LNCaP clone FGC (cell line): ENCODE results near the gene MRPL58.
"Not testable (repeated sequence)": the region's sequence is repeated elsewhere in the genome, so short reads cannot be mapped to it uniquely, and the experiment has no call there.

Experiments
- DNase-seq: peaks from one replicate; pipeline ENCODE4 v3.0.0-alpha.2; 2011; ENCODE audit warnings: low read depth
- H3K4me3 ChIP-seq: 2 replicates; pipeline ENCODE4 v1.5.1; 2011; ENCODE audit warnings: mild to moderate bottlenecking, low read depth, low read length, control low read depth
- TF ChIP-seq, protein P1 (sequence below): IDR thresholded peaks from 2 replicates; pipeline ENCODE4 v1.5.1; 2012; ENCODE audit warnings: mild to moderate bottlenecking; ENCODE audit not compliant: control insufficient read depth, insufficient read depth; ENCODE audit errors: extremely low read depth

The MRPL58 gene

DNA sequence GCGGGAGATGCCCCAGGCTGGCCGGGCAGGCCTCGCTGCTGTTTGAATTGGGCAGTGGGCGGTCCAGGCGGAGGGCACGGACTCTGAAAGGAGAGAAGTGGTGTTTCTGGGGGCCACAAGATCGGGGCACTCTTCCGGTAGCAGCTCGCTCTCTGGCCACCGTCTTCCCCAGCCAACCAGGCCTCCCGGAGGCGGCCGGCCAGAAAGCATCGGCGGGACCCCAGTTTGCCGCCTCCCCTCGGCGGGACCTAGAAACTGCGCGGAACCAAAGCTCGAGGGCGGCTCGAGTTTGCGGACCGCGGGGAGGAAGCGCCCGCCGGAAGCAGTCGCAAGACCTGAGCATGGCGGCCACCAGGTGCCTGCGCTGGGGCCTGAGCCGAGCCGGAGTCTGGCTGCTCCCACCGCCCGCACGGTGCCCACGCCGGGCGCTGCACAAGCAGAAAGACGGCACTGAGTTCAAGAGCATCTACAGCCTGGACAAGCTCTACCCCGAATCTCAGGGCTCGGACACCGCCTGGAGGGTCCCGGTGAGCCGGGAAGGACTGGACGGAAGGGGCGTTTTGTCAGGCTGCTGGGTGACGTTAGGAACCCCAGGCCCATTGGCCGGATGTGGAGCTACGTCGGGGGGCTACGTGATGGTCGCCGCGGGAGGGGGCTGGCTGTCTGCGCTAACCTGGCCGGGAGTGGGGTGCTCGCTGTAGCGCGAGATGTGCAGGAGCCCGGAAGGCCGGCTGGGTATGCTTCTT, at the start of gene MRPL58:
Gene MRPL58, plus strand, starts transcription at position 325 of the 746 bp plus-strand sequence. Its CDS starts 17 bp downstream, at position 342.
- peak; percentile 35 for DNase-seq
- H3K4me3 ChIP-seq, result peak within 1 kb of the TSS; percentile 85
- TF ChIP-seq, protein P1, sequence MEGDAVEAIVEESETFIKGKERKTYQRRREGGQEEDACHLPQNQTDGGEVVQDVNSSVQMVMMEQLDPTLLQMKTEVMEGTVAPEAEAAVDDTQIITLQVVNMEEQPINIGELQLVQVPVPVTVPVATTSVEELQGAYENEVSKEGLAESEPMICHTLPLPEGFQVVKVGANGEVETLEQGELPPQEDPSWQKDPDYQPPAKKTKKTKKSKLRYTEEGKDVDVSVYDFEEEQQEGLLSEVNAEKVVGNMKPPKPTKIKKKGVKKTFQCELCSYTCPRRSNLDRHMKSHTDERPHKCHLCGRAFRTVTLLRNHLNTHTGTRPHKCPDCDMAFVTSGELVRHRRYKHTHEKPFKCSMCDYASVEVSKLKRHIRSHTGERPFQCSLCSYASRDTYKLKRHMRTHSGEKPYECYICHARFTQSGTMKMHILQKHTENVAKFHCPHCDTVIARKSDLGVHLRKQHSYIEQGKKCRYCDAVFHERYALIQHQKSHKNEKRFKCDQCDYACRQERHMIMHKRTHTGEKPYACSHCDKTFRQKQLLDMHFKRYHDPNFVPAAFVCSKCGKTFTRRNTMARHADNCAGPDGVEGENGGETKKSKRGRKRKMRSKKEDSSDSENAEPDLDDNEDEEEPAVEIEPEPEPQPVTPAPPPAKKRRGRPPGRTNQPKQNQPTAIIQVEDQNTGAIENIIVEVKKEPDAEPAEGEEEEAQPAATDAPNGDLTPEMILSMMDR, result peak; percentile 21; the same call in 1 of the 2 replicates

DNA sequence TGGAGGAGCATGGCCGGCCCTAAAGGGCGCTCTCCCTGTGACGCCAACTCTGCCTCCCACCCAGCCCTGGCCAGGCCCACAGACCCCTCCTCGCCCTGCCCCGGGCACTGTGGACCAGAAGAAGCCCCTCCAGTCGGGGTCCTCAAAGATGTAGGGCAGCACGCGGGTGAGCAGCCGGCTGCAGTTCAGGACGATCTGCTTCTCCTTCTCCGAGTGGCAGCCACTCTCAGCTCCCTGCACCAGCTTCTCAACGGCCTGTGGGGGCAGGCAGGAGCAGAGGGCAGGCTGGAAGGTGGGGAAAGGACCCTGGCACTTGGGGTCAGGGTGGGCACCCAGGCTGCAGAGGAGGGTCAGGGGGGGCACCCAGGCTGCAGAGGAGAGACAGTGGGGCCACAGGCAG, 48.8 kb upstream of the MRPL58 start:
- no peak for DNase-seq
- H3K4me3 ChIP-seq, result no peak overlapping the region
- TF ChIP-seq, protein P1, result no peak

DNA sequence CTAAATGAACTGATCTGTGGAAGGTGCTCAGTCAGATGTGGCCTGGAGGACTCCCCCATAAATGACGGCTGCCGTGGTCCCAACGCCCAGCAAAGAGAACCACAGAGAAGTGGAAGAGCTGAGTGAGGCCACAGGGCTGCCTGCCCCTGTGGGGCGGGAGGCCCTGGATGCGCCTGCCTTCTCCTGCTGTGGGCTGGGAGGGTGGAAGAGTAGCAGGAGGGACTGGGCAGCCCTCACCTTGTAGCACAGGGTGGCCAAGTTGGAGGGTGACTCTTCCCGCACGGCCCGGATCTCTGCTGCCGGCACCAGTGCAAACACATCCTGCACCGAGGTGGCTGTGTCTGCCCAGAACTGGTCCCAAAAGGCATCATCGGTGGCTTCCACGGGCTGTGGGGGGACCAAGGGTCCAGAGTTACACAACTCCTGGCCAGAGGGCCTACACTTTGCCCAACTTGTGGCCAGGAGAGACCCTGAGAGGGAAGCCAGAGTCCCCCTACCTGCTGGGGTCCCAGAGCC, 48.2 kb upstream of the MRPL58 start:
- TF ChIP-seq, protein P1, result no peak
- no peak overlapping the region for H3K4me3 ChIP-seq
- DNase-seq, result no peak

DNA sequence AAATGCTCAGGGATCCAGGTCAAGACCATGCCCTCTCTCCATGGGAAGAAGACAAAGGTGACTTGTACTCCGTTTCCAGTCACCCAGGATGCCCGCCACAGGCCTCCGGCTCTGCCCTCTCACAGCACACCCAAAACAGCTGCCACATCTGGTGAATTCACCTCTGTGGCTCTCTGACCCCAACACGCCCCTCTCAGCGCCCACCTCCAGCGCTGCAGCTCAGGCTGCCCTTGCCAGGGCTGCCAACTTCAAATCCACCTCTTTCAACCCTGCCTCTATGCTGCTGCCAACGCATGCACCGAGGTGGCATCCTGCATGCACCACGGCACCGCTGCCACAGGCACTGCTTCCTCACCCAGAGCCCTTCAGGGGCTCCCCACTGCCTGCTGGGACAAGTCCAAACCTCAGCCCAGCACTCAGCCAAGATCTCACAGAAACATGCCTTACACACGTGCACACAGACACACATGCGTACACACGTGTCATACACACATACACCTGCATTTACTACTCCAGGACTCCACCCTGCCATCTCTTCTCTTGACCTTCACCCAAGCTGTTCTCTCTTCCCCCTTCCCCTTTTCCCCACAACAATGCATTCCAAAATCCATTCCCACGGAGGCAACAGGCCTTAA, 47.4 kb upstream of the MRPL58 start:
- H3K4me3 ChIP-seq, result no peak overlapping the region
- no peak for DNase-seq
- TF ChIP-seq, protein P1, result no peak

DNA sequence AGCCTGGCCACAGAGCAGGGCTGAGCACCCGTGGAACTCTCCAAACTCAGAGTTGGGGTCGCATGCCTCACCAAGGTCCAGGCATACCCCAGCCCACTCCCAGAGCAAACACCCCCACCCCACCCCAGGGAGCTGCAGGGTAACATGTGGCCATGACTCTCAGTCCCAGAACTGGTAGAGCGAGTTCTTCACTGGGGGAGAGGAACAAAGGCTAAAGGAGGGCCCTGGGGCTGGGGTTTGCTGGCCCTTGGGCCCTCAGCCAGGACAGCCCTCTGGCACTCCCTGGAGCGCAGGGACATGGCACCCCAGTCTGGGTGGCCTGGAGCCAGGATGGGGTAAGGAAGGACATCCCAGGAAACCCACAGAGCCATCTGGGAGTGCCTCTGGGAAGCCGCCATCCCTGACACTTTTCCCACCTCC, 44.1 kb upstream of the MRPL58 start:
- TF ChIP-seq, protein P1, result no peak
- DNase-seq, result peak; percentile 52
- H3K4me3 ChIP-seq, result no peak overlapping the region

DNA sequence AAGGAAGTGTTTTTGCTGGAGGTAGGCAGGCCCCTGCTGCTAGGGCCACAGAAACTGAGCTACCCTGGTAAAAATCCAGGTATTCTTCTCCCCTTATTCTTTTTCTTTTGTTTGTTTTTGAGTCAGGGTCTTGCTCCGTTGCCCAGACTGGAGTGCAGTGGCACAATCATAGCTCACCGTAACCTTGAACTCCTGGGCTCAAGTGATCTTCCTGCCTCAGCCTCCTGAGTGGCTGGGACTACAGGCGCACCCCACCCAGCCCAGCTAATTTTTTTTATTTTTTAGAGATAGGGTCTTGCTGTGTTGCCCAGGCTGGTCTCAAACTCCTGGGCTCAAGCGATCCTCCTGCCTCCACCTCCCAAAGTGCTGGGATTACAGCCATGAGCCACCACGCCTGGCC, 43.0 kb upstream of the MRPL58 start:
- H3K4me3 ChIP-seq, DNase-seq: not testable (repeated sequence)

DNA sequence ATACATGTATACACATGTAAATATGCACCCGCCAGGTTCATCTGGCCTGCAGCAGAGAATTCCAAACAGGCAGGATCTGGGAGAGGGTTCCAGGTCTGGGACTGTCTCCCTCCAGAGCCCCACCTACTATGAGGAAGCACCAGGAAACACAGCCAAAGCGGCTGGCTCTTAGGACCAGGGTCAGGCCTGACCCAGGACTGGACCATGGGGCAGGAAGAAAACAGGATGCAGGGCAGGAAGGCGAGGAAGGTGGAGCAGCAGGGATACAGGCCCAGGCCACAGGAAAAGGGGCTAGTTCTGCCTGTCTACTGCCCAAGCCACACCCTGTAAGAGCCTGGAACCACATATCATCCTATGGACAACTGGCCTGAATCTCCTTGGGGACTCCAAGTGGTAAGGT, 42.1 kb upstream of the MRPL58 start:
- TF ChIP-seq, protein P1, result no peak
- no peak for DNase-seq
- peak overlapping the region; percentile 87; the same call in 1 of the 2 replicates for H3K4me3 ChIP-seq
